ELF-1 (cell line): ENCODE measurements around the gene SEC63.
A peak's percentile ranks its signal among the peaks of the same experiment; 100 is the strongest.
"Not testable (repeated sequence)": the region's sequence is repeated elsewhere in the genome, so short reads cannot be mapped to it uniquely, and the experiment has no call there.

Experiments
- DNase-seq: peaks from one replicate; pipeline ENCODE4 v3.0.0-alpha.2; 2016; ENCODE audit warnings: low read depth, low spot score

SEC63 gene

GRCh38 chr6:107957909-107958688 lies at the start of gene SEC63:
Gene SEC63, minus strand, starts transcription at chr6:107958208. Its CDS starts 199 bp downstream, at chr6:107958009.
- peak; percentile 90 for DNase-seq

GRCh38 chr6:108005961-108006360 lies 48.0 kb upstream of the SEC63 start:
- DNase-seq, result no peak

- DNase-seq, result no peak
These were observed 46.9 kb upstream of the SEC63 start for GRCh38 chr6:108004861-108005260.

GRCh38 chr6:108002365-108003221 lies 44.6 kb upstream of the SEC63 start:
- DNase-seq, result peak; percentile 89

GRCh38 chr6:108001696-108002231 lies 43.8 kb upstream of the SEC63 start:
- DNase-seq, result no peak

GRCh38 chr6:108000259-108000658 lies 42.3 kb upstream of the SEC63 start:
- not testable (repeated sequence) for DNase-seq

GRCh38 chr6:107999341-107999740 lies 41.3 kb upstream of the SEC63 start:
- no peak for DNase-seq

- DNase-seq, result peak; percentile 68
These were observed 34.0 kb upstream of the SEC63 start for GRCh38 chr6:107991772-107992550.

- no peak for DNase-seq
These were observed 33.1 kb upstream of the SEC63 start for GRCh38 chr6:107991061-107991460.

- DNase-seq, result not testable (repeated sequence)
These were observed 32.6 kb upstream of the SEC63 start for GRCh38 chr6:107990587-107990986.

GRCh38 chr6:107989166-107990094 lies 31.4 kb upstream of the SEC63 start:
- no peak for DNase-seq

- DNase-seq, result no peak
These were observed 30.6 kb upstream of the SEC63 start for GRCh38 chr6:107988570-107988969.

- peak; percentile 71 for DNase-seq
These were observed 29.8 kb upstream of the SEC63 start for GRCh38 chr6:107987805-107988204.

GRCh38 chr6:107985701-107986100 lies 27.7 kb upstream of the SEC63 start:
- no peak for DNase-seq

- DNase-seq, result no peak
These were observed 25.8 kb upstream of the SEC63 start for GRCh38 chr6:107983811-107984210.

- no peak for DNase-seq
These were observed 24.5 kb upstream of the SEC63 start for GRCh38 chr6:107982486-107982885.

- DNase-seq, result no peak
These were observed 23.7 kb upstream of the SEC63 start for GRCh38 chr6:107981695-107982094.

- no peak for DNase-seq
These were observed 19.3 kb upstream of the SEC63 start for GRCh38 chr6:107977283-107977682.

- DNase-seq, result no peak
These were observed 18.3 kb upstream of the SEC63 start for GRCh38 chr6:107976155-107976783.

GRCh38 chr6:107973594-107973993 lies 15.6 kb upstream of the SEC63 start:
- DNase-seq, result peak; percentile 46
